Prostate gland (tissue), 2 donors: ENCODE results near the gene TRPV6. TPM values are rescaled to one million over a fixed set of nuclear protein-coding genes. Genes with fewer than 3 reads are reported as not detected.
A peak's percentile ranks its signal among the peaks of the same experiment; 100 is the strongest.

Source experiments
- DNase-seq: peaks from one replicate; pipeline ENCODE4 v3.0.0-alpha.2; 2019; ENCODE audit warnings: low spot score
- H3K27ac ChIP-seq, 2 donors: fragments of 200-600 bp; sonication (generic); 2 replicates each; pipeline ENCODE4 v1.5.1; 2017 to 2019
- H3K27me3 ChIP-seq: fragments of 200-600 bp; sonication (generic); replicated peaks from 2 replicates; pipeline ENCODE4 v1.5.1; 2019; ENCODE audit not compliant: insufficient read depth
- H3K36me3 ChIP-seq, 2 donors: fragments of 200-600 bp; sonication (generic); 1 replicate in 1 of 2; 2 replicates in 1 of 2; pipeline versions ENCODE4 v1.5.1 to v1.8.1; 2017 to 2019
- H3K4me1 ChIP-seq: fragments of 200-600 bp; sonication (generic); replicated peaks from 2 replicates; pipeline ENCODE4 v1.5.1; 2019
- H3K4me3 ChIP-seq, 2 donors: fragments of 200-600 bp; sonication (generic); 2 replicates each; pipeline ENCODE4 v1.5.1; 2017 to 2019
- H3K9me3 ChIP-seq: fragments of 200-600 bp; sonication (generic); 2 replicates; pipeline ENCODE4 v1.5.1; 2017
- POLR2A ChIP-seq: fragments of 450-650 bp; IDR thresholded peaks from one replicate; pipeline ENCODE4 v1.6.1; 2016; ENCODE audit warnings: antibody characterized with exemption, mild to moderate bottlenecking
- POLR2AphosphoS5 ChIP-seq: sonication (generic); formaldehyde crosslinking; IDR thresholded peaks from one replicate; pipeline ENCODE4 v1.6.1; 2017; ENCODE audit warnings: antibody characterized with exemption
- WGBS: methylation state at CpG from one replicate; pipeline ENCODE4 v1.1.5; 2018; 5-methylcytosine and 5-hydroxymethylcytosine counted together
- intact Hi-C: fragments of 100-400 bp; cut with DNase I; formaldehyde crosslinking; loops from one replicate; pipeline ENCODE4 v1.14.2; 2022
- total RNA-seq, 2 donors: library from RNA; depleted of rRNA; stranded (reverse); fragments of >200 nt; gene quantifications; one replicate each; pipeline ENCODE4 v1.1.0, GENCODE V29; 2016
- TF ChIP-seq, protein P1 (sequence below), 4 experiments: fragments of 200-600 bp in 2 of 4; fragments of 450-650 bp in 2 of 4; sonication (generic) in 2 of 4; IDR thresholded peaks; 1 replicate in 3 of 4; 2 replicates in 1 of 4; pipeline ENCODE4 v1.5.1; 2016 to 2019; ENCODE audit warnings: antibody characterized with exemption in 4 of 4, mild to moderate bottlenecking in 2 of 4, moderate library complexity in 2 of 4

TRPV6 gene
- total RNA-seq, 2 donors from 2014 or later, result 47.0 to 82.0 TPM

DNA sequence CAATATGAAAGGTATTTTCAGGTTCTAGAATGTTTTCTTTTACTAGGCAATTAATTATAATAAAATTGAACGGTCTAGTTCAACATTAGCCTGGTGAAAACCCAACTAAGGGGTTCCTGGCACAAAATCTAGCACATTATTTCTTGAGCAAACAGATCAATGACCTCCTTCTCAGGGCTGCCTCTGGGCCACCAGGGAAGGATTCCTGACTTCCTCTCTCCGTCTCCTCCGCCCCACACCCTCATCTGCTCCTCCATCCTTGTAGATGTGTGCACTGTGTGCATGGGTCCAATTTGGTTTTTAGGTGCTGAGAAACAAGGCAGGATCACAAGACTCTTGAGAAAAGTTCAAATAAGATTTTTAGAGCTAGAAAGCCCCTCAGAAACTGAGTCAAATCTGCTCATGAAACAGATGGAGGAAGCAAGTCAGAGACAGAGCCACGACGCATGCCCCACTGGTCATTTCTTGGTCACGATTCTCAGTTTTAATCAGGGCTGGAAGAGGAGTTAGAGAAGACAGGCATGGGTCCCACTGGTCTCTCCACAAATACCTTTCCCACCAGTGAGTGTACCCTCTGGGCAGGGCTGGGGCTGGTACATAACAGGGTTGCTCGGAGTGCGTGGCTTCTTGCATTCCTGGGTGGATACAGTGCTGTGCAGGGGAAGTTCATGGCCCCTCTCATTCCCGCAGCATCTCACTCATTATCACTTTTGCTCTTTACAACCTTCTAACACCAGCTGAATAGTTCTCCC is 3.8 kb downstream of the TRPV6 start:
- Histone ChIP-seq H3K4me1 (no peaks in the 10 kb centered on the region), H3K9me3 (no peaks in the 10 kb centered on the region), H3K4me3 (peak overlapping the region in 1 of 2 donors; percentile 51), H3K36me3 (no peaks in the 10 kb centered on the region), H3K27me3 (no peaks in the 10 kb centered on the region), H3K27ac (no peak overlapping the region)
- intact Hi-C loops, result no loop called here
- WGBS, result 69% methylated on average over 9 of the region's 9 CpGs
- DNase-seq, result no peak
- TF ChIP-seq, protein P1, sequence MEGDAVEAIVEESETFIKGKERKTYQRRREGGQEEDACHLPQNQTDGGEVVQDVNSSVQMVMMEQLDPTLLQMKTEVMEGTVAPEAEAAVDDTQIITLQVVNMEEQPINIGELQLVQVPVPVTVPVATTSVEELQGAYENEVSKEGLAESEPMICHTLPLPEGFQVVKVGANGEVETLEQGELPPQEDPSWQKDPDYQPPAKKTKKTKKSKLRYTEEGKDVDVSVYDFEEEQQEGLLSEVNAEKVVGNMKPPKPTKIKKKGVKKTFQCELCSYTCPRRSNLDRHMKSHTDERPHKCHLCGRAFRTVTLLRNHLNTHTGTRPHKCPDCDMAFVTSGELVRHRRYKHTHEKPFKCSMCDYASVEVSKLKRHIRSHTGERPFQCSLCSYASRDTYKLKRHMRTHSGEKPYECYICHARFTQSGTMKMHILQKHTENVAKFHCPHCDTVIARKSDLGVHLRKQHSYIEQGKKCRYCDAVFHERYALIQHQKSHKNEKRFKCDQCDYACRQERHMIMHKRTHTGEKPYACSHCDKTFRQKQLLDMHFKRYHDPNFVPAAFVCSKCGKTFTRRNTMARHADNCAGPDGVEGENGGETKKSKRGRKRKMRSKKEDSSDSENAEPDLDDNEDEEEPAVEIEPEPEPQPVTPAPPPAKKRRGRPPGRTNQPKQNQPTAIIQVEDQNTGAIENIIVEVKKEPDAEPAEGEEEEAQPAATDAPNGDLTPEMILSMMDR (IDR thresholded peaks at IDR 0.05), result no peak
- TF ChIP-seq POLR2AphosphoS5 (no peak), POLR2A (no peak)

DNA sequence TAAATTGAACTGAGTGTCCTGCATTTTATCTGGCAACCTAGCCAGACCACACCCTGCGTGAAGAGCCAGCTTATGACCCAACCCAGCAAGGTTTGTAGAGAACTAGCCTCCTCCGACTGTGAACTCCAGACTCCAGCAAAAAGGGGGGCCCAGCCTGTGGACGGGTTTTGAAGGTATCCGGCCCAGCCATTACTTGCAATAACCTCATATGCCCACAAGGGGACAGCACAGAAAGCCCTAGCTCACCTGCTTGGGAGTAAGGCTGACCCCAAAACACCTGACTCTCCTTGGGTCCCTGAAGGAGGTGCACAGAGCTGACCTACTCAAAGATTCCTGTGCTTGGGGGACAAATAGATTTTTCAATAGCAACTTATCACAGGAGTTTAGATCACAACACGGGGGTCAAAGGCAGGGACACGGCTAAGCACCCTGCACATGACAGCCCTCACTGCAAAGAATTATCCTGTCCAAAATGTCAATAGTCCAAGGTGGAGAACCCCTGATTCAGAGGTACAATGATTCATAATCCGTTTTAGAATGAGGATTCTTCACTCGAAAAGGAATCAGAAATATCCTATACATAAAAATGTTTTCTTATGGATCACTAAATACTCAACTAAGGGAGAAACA is 4.6 kb downstream of the TRPV6 start:
- 50% methylated on average over 8 of the region's 8 CpGs for WGBS
- Histone ChIP-seq H3K4me1 (no peaks in the 10 kb centered on the region), H3K4me3 (no peak overlapping the region), H3K27me3 (no peaks in the 10 kb centered on the region), H3K9me3 (no peaks in the 10 kb centered on the region), H3K27ac (no peak overlapping the region), H3K36me3 (no peaks in the 10 kb centered on the region)
- DNase-seq, result no peak
- TF ChIP-seq, protein P1 (IDR thresholded peaks at IDR 0.05), result peak; percentile 66 to 78 (median 74)
- TF ChIP-seq POLR2AphosphoS5, result no peak
- intact Hi-C loops, result no loop called here

DNA sequence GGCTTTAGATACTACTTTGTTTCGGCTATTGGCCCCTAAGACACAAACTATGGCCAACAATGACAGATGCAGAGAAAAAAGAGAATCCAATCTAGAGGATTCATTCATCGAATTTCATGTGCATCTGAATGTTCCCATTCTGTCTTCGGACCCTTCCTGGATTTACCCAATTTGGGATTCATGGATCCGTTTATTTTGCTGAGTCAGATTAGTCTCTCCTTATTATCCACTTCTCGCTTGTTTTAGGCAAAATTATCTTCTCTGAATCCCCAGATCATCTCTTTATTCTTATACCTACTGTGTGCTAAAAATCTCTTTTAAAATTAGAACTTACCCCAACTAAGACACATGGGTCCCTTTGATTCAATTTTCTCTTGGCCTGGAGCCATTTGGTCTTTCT is 6.5 kb downstream of the TRPV6 start:
- Histone ChIP-seq H3K27me3 (no peaks in the 10 kb centered on the region), H3K36me3 (no peaks in the 10 kb centered on the region)
- intact Hi-C loops, result no loop called here

DNA sequence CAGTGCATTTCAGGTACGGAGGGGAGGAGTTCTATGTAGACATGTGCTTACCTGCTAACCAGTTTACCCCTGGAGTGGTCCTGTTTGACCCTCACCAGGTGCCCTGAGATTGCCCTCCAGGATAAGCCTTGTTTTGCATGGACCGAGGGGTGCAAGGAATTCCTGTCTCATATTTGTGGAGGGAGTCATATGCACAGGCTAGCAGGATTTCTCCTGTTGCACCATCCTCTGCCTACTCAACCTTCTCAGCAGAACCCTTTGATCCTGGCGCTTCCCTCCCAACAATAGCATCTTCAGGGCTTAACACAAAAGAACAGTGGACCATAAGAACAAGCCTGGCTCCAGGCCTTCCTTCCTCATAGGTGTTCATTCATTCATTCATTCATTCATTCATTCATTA is 7.2 kb downstream of the TRPV6 start:
- no peak overlapping the region for H3K27ac ChIP-seq
- WGBS, result 85% methylated on average over 3 of the region's 3 CpGs
- no peaks in the 10 kb centered on the region for H3K9me3 ChIP-seq
- H3K4me3 ChIP-seq, result no peak overlapping the region
- intact Hi-C loops, result no loop called here
- no peaks in the 10 kb centered on the region for H3K4me1 ChIP-seq
- no peak for TF ChIP-seq POLR2AphosphoS5
- TF ChIP-seq POLR2A, result no peak
- TF ChIP-seq, protein P1 (IDR thresholded peaks at IDR 0.05), result no peak
- no peaks in the 10 kb centered on the region for H3K36me3 ChIP-seq
- DNase-seq, result no peak
- H3K27me3 ChIP-seq, result no peaks in the 10 kb centered on the region

More for the DNA sequence above, 6.5 kb downstream of the TRPV6 start:
- no peaks in the 10 kb centered on the region for H3K9me3 ChIP-seq
- no peak overlapping the region for H3K27ac ChIP-seq
- H3K4me1 ChIP-seq, result no peaks in the 10 kb centered on the region
- WGBS, result 90% methylated on average over 5 of the region's 5 CpGs
- DNase-seq, result no peak
- TF ChIP-seq POLR2A (no peak), POLR2AphosphoS5 (no peak)
- TF ChIP-seq, protein P1 (IDR thresholded peaks at IDR 0.05), result no peak
- no peak overlapping the region for H3K4me3 ChIP-seq
